ENCODE results near the gene AK8.

Gene AK8

DNA sequence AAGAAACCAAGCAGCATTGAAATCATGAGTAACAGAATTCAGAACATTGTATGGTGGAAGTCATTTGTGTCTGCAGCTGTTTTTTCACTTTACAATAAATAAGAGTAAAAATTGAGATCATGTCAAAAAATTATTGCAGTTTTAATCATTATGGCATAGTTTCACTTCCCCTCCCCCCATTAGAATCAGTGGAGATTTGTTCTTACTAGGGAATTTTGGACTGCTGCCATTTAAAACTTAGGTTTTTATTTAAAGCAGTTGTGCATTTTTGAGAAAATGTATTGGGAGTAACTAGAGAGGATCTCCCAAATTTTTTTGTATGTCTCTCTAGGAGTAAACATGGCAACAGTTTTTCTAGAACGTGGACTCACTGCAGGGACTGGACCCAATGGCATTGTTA lies 187.4 kb downstream of the AK8 start:
- Mint-ChIP-seq H3K36me3 (ENCODE audit: insufficient read depth) (peaks cover 30% of the 10 kb centered on the region), H3K9me3 (no peaks in the 10 kb centered on the region), H3K27me3 (no peaks in the 10 kb centered on the region), H3K4me1 (ENCODE audit: low read depth in 2 of 2) (peaks cover 4% of the 10 kb centered on the region in 2 donors), H3K4me3 (no peak overlapping the region), H3K27ac (no peak overlapping the region)
- ATAC-seq (replicated peaks): no peak
- no peak for DNase-seq

DNA sequence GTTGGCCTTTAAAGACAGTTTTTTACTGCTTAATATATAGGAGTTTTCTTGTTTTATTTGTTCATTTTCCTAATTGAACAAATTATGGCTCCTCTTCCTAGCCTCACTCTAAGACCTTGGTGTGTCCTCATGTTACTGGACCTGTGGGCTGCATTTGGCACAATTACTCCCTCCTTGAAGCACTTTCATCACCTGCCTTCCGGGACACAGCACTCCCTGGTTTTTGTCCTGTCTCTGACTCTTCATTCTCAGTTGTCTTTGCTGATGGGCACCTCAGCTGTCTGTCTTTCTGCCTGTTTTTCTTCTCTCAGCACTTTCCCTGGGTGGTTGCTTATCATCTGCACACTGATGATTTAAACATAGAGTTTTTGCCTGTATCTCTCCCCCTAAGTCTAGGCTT lies 194.2 kb downstream of the AK8 start:
- peaks cover 2 to 17% of the 10 kb centered on the region in 2 donors for H3K4me1 Mint-ChIP-seq (ENCODE audit: low read depth in 2 of 2)

DNA sequence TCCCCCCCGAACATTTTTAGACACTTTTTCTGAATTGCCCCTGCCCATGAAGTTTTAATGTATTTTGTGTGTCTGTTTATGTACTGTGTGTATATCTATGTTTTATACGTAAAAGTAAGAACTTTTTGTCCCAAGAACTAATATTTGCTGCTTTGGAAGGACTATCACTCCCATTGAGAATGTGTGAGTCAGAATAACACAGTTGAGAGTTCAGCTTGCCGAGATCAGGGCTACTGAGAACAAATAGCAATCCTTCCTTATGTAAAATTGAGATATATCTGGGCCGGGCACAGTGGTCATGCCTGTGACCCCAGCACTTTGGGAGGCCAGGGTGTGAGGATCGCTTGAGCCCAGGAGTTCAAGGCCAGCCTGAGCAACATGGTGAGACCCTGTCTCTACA lies 196.5 kb downstream of the AK8 start:
- H3K27ac Mint-ChIP-seq: peak overlapping the region in 1 of 2 donors; percentile 21
- DNase-seq (no peak), ATAC-seq (replicated peaks) (no peak)
- no peaks in the 10 kb centered on the region for H3K9me3 Mint-ChIP-seq
- H3K27me3 Mint-ChIP-seq: no peaks in the 10 kb centered on the region
- no peak overlapping the region for H3K4me3 Mint-ChIP-seq
- peaks cover 6 to 24% of the 10 kb centered on the region in 2 donors for H3K4me1 Mint-ChIP-seq (ENCODE audit: low read depth in 2 of 2)
- peaks cover 64% of the 10 kb centered on the region for H3K36me3 Mint-ChIP-seq (ENCODE audit: insufficient read depth)

More for the DNA sequence above, 194.2 kb downstream of the AK8 start:
- no peak for DNase-seq
- Mint-ChIP-seq H3K27ac (no peak overlapping the region), H3K27me3 (no peaks in the 10 kb centered on the region), H3K4me3 (no peak overlapping the region), H3K36me3 (ENCODE audit: insufficient read depth) (peaks cover 61% of the 10 kb centered on the region), H3K9me3 (no peaks in the 10 kb centered on the region)
- no peak for ATAC-seq (replicated peaks)

DNA sequence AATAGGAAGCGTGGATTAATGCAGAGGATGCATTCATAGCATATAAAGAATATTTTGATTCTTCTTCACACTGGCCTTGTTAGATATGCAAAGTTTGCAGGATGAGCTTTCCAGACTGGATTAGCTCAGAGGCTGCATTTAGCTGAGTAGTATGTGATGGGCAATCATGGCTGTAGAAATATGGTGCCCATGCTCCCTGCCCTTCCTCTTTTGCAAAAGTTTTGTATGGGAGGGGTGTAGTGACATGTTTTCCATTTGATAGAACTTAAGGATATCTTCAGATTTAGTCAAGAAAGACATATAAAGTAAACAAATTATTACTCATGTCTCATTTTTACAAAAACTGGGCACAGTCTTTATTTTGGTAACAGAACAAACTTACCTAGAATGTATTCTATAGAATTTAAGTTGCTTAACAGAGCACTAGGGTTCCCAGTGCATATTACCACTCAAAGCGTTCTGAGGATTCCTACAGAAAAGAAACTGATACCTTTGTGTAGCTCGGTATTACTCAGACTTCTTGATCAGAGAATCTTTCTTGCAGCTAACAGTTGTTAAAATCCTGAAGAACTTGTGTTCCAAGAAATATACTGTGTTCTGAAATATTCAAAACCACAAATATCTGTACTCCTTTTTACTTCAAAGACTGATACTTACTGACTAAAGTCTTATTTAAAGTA lies 198.0 kb downstream of the AK8 start:
- no peak for DNase-seq
- no peaks in the 10 kb centered on the region for H3K27me3 Mint-ChIP-seq
- H3K36me3 Mint-ChIP-seq (ENCODE audit: insufficient read depth): peaks cover 59% of the 10 kb centered on the region
- H3K4me1 Mint-ChIP-seq (ENCODE audit: low read depth in 2 of 2): peaks cover 6 to 24% of the 10 kb centered on the region in 2 donors
- ATAC-seq (replicated peaks): no peak
- no peak overlapping the region for H3K4me3 Mint-ChIP-seq
- no peak overlapping the region for H3K27ac Mint-ChIP-seq
- H3K9me3 Mint-ChIP-seq: no peaks in the 10 kb centered on the region

DNA sequence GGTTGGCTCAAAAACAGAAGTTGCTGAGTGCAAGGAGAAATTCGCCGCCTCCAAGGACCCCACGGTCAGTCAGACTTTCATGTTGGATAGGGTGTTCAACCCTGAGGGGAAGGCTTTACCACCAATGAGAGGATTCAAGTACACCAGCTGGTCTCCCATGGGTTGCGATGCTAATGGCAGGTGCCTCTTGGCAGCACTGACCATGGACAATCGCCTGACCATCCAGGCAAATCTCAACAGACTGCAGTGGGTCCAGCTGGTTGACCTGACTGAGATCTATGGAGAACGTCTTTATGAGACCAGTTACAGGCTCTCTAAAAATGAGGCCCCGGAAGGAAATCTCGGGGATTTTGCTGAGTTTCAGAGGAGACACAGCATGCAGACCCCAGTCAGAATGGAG lies 200.1 kb downstream of the AK8 start:
- Mint-ChIP-seq H3K4me1 (ENCODE audit: low read depth in 2 of 2) (peaks cover 15 to 37% of the 10 kb centered on the region in 2 donors), H3K4me3 (no peak overlapping the region), H3K27me3 (no peaks in the 10 kb centered on the region), H3K9me3 (no peaks in the 10 kb centered on the region), H3K27ac (no peak overlapping the region), H3K36me3 (ENCODE audit: insufficient read depth) (peaks cover 39% of the 10 kb centered on the region)
- DNase-seq (no peak), ATAC-seq (replicated peaks) (no peak)

Data from effector memory CD8-positive, alpha-beta T cell (primary cell).